Measurements from ENCODE around the gene SLC30A7.
"Not testable (repeated sequence)": the region's sequence is repeated elsewhere in the genome, so short reads cannot be mapped to it uniquely, and the experiment has no call there.

Gene SLC30A7

DNA sequence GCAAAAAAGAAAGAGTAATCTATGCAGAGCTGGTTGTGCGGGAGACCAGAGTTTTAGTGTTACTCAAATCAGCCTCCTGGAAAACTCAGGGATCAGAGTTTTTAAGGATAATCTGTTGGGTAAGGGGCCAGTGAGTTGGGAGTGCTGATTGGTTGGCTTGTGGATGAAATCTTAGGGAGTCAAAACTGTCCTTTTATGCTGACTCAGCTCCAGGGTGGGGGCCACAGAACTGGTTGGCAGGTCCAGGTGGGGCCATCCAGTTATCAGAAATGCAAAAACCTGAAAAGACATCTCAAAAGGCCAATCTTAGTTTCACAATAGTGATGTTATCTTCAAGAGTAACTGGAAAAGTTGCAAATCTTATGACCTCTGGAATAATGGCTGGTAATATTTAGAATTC, 4.5 kb upstream of the SLC30A7 start:
- no peak for DNase-seq

DNA sequence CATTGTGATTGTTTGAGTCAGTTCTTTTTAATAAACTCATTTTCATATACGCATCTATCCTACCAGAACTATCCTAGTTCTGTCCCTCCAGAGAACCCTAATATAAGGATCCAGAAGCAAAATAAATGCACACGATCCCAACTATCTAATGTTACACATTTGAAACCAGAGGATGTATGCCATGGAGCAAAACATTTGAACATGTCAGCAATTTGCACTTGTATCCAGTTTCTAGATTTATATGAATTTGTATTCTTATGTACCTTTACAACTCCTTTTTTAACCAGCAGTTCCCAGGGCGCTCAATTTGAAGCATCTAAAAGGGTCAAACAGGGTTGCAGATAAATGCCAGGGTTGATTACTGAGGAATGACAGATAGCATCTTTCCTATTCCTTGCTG, 3.3 kb upstream of the SLC30A7 start:
- DNase-seq, result no peak

DNA sequence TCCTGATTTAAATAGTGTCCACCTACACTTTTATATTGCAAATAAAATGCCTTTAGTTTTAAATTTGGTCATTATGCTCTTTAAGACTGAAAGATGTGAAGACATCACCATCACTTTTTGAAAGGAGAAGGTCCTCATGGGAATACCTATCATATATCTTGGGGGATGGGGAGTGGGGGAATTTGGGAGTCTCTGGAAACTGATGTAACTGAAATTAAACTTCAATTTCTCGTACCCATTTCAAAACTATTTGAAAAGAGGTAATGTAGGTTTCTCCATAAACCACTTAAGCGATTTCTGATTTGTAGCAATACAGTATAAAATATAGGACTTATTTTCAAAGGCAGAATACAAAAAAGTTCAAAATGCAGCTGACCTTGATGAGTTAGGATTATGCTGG, 2.2 kb upstream of the SLC30A7 start:
- no peak for DNase-seq

DNA sequence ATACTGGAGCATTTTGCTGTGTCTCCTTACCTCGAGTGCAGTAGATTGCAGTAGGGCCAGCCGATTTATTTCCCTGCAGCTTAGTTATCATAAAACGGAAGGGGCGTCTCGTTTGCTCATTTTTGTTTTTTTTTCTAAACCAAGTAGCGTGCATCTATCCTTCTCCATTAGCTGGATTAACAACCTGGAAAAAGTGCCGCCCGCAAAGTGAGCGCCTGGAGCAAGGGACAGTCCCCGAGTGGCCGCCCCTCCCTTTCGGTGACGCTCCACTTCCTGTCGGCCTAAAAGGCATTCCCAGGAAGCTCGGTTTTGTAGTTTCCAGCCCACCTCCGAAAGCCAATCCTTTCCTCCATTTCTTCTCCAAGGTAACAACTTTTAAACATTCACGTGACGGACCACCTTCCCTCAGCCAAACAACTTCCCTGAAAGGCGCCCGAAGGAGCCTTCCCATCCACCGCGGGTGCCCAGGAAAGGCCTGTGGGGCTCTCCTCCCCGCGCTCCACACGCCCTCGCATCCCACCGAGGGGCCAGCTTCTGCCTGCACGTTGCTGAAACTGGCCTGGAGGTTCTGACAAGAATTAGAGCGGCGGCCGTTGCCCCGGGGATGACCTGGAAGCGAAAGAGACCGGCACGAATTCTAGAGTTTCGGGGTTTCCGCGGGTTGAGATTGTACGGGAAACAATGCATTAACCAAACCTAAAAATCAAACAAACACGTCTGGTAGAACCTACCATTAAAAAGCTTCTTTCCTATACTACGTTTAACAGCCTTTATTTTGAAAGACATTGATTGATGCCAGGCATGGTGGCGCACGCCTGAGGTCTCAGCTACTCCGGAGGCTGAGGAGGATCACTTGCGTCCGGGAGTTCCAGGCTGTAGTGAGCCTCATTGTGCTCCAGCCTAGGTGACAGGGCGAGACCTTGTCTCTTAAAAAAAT, 1.0 kb upstream of the SLC30A7 start, which contains the start of gene EXTL2:
TSS of gene EXTL2 (minus strand) at position 240 of the 937 bp plus-strand sequence. CDS start 6,085 bp downstream, outside the sequence.
- peak; percentile 64 for DNase-seq

DNA sequence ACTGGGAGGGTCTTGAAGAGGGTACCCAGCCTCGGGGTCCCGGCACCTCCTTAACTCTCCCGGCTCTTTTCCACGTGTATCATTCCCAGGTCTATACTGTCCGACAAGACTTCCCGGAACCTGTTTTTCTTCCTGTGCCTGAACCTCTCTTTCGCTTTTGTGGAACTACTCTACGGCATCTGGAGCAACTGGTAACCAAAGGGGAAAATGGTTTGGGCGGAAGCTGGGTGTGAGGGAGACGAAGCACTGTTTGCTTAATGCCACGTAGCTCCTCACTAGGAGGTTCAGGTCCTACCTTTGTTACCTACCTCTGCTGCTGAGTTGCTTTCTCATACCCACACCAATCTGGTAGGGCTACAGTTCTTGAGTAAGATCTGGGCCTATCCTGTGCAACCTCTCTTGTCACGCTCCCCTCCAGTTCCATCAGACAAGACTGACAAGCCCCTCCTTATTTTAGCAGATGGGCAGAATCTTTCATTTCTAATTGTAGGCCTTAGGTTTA, 642 bp downstream of the SLC30A7 start:
- DNase-seq, result peak; percentile 79

DNA sequence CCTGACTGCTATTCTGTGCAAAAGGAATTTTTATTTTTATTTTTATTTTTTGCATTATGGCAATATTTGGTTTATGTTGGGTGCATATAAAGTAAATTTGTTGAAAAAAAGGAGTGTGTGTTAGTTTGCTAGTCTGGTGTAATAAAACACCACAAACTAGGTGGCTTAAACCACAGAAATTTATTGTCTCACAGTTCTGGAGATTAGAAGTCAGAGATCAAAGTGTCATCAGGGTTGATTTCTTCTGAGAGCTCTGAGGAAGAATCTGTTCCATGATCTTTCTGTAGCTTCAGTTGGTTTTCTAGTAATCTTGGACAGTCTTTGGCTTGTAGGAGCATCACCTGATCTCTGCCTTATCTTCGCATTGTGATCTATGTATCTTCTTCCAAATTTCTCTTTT, 6.5 kb downstream of the SLC30A7 start:
- DNase-seq, result no peak

DNA sequence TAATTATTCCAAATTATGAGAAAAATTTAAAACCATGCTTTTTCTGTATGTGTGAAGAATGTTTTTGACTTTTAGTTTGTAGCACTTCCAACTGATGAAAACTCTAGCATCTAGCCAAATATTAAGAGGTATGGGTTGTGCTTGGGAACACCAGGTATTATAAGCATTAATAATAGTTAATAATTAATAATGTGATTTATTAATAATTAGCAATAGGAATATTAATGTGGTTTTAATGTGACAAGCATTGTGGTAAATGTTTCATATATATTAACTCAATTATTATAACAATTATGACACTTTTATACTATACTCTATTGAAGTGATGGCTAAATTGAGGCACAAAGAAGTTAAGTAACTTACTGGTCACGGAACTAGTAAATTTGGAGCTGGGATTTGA, 7.9 kb downstream of the SLC30A7 start:
- DNase-seq, result no peak

DNA sequence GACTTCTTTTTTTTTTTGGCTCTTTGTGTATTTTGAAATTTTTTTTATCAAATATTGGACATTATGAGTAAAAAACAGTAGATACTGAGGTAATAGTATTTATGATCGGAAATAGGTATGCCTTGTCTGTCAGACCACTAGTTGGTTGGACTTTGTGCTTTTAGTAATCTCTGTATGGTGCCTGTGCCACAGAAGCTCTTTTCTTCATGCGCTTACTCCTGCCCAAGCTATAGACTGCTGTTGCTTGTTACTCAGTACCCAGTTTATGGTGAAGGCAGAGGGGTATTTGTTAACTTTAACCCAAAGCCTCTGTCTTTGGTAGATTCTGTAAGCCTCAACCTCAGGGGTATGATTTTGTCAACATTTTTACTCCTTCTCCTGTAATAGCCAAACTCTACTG, 8.6 kb downstream of the SLC30A7 start:
- no peak for DNase-seq

DNA sequence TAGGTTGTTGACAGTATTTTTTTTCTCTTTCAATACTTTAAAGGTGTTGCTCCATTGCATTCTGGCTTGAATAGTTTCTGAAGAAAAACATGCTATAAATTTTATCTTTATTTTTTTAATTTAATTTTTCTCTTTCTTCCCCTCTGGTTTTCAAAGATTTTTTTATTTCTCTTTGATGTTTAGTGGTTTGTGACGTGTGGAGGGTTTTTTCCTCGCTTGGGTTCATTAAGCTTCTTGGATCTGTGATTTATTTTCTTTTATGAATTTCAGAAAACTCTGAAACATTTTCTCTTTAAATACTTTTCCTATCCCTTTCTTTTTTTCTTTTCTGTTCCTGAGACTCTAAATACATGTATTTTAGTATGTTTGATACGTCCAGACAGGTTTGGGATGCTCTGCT, 9.3 kb downstream of the SLC30A7 start:
- no peak for DNase-seq

DNA sequence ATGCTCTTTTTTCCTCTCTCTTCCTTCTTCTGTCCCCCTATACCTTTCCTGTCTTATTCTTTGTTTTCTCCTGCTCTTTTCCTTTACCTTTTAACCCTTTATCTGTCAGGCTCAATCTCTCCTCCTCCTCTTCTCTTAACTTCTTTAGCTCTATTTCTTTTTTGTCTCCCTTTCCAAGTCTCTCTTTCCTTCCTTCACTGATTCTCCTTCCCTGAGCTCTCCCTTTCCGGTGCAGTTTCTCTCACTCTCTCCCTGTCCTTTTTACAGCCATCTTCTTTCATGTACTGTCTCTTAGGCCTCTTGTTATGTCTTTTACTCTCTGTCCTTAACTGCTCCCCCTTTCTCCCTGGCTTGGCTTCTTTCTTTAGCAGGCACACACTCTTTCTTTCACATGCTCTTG, 12.0 kb downstream of the SLC30A7 start:
- no peak for DNase-seq

DNA sequence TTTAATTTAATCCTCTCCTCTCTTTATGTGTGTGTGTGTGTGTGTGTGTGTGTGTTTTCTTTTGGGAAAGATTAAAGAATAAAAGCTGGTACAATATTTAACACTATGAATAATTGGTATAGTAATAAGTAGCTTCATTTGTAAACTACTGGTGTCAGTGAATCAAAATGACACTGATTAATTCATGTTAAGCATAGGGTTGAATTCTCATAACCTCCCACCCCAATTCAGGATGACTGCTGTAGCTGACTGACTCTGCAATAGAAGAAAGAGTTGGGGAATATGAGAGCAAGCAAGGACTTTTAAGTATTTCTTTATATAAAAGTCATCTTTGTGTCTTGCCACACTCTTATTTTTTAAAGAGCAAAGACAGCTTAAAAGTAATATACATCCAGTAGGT, 13.1 kb downstream of the SLC30A7 start:
- no peak for DNase-seq

DNA sequence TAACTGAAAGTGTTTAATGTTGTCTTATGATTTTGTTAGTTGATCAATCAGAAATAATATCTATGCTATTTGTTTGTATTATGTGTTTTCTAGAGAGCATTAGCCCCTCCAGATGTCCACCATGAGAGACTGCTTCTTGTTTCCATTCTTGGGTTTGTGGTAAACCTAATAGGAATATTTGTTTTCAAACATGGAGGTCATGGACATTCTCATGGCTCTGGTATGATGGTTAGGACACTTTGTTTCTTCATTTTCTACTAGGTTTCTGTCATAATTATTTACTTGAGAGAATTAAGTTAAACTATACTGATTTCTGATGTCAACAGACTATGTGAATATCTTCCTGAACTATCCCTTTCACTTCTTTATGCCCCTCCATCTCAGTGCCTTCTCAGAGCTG, 16.1 kb downstream of the SLC30A7 start:
- DNase-seq, result no peak

DNA sequence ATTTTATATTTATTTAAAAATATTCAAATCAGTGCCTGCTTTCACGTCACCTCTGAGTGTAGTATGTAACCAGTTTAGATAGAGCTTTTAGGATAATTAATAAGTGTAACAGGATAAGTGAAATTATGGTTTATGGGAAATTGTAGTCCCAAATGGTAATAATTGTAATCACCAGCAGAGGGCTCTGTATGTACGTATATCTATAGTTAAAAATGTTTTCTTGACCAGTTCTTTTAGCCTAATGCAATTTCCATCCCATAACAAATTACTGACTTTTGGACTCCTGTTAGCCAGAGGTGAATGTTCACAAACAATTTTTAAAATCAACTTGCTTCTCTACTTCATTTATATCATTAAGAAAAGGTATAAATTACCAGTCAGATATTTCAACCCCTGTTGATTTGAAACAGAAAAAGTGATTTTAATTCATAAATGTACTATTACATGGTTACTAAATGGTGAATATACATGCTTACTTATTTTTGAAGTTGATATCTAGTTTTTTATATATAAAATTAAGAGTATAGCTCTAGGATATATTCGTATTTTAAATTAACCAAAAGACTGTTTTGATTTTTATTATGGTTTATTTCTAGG, 25.3 kb downstream of the SLC30A7 start:
- DNase-seq, result peak; percentile 62

DNA sequence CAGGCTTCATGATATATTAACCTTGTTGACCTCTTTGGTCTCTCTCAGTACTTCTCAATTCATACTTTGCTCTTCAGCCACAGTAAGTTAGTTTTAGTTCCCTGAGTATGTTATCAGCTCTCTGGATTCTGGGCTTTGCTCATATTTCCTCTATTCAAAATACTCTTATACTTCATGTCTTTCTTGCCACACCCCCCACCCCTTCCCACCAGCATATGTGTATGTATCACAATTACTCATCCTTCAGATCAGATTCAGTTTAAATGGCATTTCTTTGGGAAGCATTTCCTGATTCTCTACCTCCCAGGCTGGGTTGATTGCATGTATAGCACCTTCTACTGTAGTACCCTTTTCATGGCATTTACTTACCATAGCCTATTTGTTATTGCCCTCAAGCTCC, 28.3 kb downstream of the SLC30A7 start:
- DNase-seq, result no peak

DNA sequence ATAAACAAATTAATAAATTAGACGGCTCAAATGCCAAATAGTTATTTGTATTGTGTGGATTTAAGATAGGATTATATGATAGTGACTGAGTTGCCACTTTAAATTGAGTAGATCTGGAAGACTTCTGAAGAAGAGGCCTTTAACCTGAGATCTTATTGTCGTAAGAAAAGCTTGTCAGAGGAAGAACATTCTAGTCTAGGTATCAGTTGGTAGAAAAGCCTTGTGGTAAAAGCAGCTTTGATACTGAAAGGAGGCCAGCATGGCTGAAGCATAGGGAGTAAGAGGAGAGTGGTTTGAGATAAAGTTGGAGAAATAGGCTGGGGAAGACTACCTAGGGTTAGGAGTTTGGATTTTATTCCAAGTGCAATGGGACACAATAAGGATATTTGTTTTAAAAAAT, 29.1 kb downstream of the SLC30A7 start:
- no peak for DNase-seq

DNA sequence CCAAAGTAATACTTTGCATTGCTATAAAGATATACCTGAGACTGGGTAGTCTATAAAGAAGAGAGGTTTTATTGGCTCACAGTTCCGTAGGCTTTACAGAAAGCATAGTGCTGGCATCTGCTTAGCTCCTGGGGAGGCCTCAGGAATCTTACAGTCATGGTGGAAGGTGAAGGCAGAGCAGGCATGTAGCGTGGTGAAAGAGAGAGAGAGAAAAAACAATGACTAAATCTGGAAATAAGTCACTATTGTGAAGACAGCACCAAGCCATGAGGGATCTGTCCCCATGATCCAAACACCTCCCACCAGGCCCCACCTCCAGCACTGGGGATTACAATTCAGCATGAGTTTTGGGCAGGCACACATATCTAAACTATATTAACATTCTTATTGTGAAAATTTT, 30.4 kb downstream of the SLC30A7 start:
- no peak for DNase-seq

DNA sequence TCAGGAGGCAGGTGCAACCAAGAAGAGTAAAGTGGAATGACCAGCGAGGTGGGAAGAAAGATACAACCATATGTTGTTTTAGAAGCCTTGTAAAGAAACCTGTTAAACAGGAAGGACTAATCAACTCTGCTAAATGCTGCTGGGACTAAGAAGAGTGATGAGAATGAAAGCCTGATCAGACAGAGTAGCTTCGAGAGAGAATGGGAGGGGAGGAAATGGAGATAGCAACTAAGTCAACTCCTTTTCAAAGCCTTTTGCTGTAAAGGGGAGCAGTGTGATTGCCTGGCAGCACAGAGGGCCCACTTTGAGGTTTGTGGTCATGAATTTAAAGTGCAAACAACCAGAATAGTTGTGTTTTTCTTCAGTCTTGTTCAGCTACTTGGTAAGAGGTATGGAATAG, 31.4 kb downstream of the SLC30A7 start:
- peak; percentile 38 for DNase-seq

DNA sequence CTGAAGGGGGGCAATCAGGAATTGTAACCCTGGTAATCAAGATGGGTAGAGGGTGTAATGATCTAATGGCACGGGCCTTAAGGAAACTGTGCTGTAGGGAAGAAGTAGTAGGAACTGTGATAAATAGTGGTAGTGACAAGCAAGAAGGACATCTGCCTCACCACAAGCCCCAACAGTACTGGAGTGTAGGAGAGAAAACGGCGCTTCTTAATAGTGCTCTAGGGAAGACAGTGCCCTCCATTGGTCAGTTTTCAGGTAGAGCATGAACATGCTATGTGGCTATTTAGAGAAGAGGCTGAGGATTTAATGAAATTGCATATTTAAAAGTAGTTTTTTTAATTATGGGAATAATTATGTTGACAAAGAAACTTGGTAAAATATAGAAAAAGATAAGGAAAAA, 32.2 kb downstream of the SLC30A7 start:
- DNase-seq, result no peak

DNA sequence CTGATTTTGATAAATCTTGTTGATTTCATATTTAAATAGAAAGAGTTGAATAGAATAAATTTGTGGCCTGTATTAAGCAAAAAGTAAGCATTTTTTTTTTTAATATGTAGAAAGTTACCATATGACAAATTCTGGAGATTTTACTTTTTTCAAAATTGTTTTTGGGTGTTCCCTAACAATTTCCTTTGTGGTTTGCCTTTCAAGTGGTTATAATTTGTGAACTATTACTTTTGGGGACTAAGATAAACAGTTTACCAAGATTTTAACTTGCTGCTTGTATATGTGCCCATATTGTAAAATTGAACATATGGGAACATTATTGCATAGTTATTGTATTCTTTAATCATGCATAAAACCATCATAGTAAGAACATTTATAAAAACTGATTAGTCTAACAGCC, 34.6 kb downstream of the SLC30A7 start:
- DNase-seq, result no peak

DNA sequence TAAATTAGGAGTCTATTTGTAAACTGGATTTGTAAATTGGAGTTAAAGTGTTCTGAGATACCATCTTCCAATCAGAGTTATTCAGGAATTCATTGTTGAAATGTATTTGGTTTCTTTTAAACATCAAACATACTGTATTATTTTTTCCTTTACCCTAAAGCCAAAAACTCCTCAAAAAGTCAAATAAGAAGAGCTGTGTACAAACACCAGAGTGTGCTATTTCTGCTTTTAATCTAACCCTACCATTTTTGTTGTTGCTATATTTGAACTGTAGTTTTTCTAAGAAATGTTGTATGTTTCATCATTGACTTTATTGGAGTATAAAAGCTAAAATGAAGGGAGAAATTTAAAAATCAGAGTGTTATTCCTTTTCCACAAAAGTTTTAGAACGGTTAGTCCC, 35.8 kb downstream of the SLC30A7 start:
- DNase-seq, result no peak

DNA sequence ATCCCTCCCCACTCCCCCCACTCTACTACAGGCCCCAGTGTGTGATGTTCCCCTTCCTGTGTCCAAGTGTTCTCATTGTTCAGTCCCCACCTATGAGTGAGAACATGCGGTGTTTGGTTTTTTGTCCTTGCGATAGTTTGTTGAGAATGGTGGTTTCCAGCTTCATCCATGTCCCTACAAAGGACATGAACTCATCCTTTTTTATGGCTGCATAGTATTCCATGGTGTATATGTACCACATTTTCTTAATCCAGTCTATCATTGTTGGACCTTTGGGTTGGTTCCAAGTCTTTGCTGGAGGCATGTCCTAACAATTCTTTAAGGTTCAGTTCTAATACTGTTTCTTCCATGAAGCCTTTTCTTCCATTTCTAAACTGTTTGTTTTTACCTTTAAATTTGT, 37.7 kb downstream of the SLC30A7 start:
- not testable (repeated sequence) for DNase-seq

DNA sequence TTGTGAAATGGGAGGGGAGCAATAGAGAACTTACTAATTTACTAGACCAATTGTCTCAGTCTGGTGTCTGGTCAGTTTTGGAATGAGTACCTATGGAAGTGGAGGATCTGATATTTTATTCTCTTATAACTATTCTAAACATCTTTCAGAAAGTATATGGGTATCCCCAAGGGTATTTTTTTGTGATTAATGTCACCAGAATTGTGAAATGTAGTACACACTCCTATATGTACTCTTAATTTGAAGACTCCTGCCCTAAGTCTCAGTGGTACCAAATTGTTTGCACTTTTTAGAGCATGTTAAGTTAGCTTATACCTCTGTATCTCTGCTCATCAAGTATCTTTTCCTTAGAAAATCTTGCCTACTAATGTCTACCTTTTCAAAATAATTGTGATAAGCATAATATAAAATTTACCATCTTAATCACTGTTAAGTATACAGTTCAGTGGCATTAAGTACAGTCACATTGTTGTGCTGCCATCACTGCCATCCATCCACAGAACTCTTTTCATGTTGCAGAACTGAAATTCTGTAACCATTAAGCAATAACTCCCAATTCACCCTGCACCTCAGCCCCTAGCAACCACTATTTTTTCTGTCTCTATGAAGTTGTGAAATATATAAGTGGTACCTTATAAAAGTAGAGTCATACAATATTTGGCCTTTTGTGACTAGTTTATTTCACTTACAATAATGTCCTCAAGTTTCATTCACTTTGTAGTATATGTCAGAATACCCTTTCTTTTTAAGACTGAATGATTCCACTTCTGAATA, 40.5 kb downstream of the SLC30A7 start:
- no peak for DNase-seq

DNA sequence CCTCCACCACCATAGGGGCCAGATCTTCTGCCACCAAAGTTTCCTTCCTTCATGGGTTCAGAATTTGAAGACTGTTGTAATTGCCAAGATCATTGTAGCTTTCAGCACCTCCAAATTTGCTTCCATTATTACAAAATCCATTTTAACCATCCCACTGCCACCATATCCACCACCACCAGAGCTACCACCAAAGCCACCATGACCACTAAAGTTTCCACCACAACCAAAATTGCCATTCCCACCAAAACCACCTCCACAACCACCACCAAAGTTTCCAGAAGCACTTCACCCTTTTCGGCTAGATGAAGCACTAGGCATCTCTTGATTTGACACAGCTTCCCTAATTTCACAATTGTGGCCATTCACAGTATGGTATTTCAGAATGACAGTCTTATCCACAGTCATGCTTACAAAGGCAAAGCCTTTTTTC, 45.2 kb downstream of the SLC30A7 start:
- peak; percentile 85 for DNase-seq
